HEK293T (cell line): ENCODE data around the gene KIF21A.

Experiments
- LEF1 ChIP-seq: fragments of 450-650 bp; IDR thresholded peaks from 2 replicates; pipeline ENCODE4 v1.6.1; 2017; ENCODE audit warnings: mild to moderate bottlenecking, borderline replicate concordance
- SUZ12 ChIP-seq: fragments of 450-650 bp; IDR thresholded peaks from 2 replicates; pipeline ENCODE4 v1.6.1; 2016; ENCODE audit warnings: mild to moderate bottlenecking
- ZNF384 ChIP-seq: fragments of 450-650 bp; IDR thresholded peaks from 2 replicates; pipeline ENCODE4 v1.6.1; 2016
- TF ChIP-seq, protein P1 (sequence below): fragments of 450-650 bp; IDR thresholded peaks from 2 replicates; pipeline ENCODE4 v1.6.1; 2016

DNA sequence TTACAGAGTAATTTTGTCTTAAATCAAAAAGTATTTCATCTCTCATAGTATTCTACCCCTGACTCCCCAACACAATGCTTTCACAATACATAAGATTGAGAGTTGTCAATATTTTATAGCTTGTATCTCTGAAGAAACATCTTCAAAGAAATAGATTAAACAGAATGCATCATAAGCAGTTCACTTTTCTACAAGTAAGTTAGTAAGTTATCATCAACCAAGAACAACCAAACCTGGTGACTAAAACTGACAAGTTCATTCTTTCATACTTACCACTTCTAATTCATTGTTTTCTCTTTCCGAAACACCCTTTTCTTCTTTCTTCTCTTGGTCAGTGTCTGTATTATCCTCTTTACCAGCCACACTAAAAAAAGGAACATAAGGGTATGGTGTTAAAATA lies 101.2 kb downstream of the KIF21A start:
- TF ChIP-seq, protein P1, sequence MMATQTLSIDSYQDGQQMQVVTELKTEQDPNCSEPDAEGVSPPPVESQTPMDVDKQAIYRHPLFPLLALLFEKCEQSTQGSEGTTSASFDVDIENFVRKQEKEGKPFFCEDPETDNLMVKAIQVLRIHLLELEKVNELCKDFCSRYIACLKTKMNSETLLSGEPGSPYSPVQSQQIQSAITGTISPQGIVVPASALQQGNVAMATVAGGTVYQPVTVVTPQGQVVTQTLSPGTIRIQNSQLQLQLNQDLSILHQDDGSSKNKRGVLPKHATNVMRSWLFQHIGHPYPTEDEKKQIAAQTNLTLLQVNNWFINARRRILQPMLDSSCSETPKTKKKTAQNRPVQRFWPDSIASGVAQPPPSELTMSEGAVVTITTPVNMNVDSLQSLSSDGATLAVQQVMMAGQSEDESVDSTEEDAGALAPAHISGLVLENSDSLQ: no peak
- TF ChIP-seq SUZ12: no peak
- no peak for TF ChIP-seq LEF1
- TF ChIP-seq ZNF384: no peak
